H1 (cell line): ENCODE data around the gene CGNL1. TPM values are rescaled to one million over a fixed set of nuclear protein-coding genes. Genes with fewer than 3 reads are reported as not detected.

Source experiments
- ASH2L ChIP-seq: fragments of 200-600, 300-600 bp; sonication (generic); IDR thresholded peaks from one replicate; pipeline ENCODE4 v1.7.1; 2017; ENCODE audit warnings: low read length
- BCL11A ChIP-seq, 2 experiments: IDR thresholded peaks; one replicate each; pipeline ENCODE4 v1.6.1; 2011; ENCODE audit warnings: low read depth in 2 of 2, low read length in 2 of 2, mild to moderate bottlenecking in 2 of 2
- EZH2 ChIP-seq: fragments of 200-600 bp; sonication (generic); IDR thresholded peaks from 2 replicates; pipeline ENCODE4 v1.7.1; 2012; ENCODE audit warnings: low read depth, mild to moderate bottlenecking, moderate library complexity, low read length, inconsistent platforms; ENCODE audit not compliant: severe bottlenecking
- KDM4A ChIP-seq: IDR thresholded peaks from one replicate; pipeline ENCODE4 v1.7.1; 2012; ENCODE audit warnings: low read depth, mild to moderate bottlenecking, moderate library complexity, low read length, inconsistent platforms; ENCODE audit not compliant: severe bottlenecking
- NRF1 ChIP-seq: IDR thresholded peaks from 2 replicates; pipeline ENCODE4 v1.6.1; 2011; ENCODE audit warnings: mild to moderate bottlenecking, low read depth, low read length, improper control_type of control experiment
- SAP30 ChIP-seq: fragments of 300-600 bp; sonication (generic); IDR thresholded peaks from 2 replicates; pipeline ENCODE4 v1.7.1; 2012; ENCODE audit warnings: low read length, moderate library complexity, mild to moderate bottlenecking, inconsistent platforms; ENCODE audit not compliant: insufficient read depth, insufficient replicate concordance
- YY1 ChIP-seq: IDR thresholded peaks from 2 replicates; pipeline ENCODE4 v1.6.1; 2011; ENCODE audit warnings: low read depth, mild to moderate bottlenecking, low read length
- polyA plus RNA-seq, 7 experiments: library from polyadenylated mRNA; depleted of rRNA in 3 of 7; stranded (reverse) in 5 of 7; unstranded in 2 of 7; fragments of >200 nt in 5 of 7; fragments of 200-250 nt in 2 of 7; gene quantifications; 1 replicate in 5 of 7; 2 replicates in 1 of 7; 4 replicates in 1 of 7; pipeline versions ENCODE4 v1.2.1 to v1.2.3, GENCODE V29; 2011 to 2013; ENCODE audit warnings: missing spikeins in 2 of 7, mixed read lengths in 2 of 7
- total RNA-seq: library from RNA; stranded (reverse); fragmentation: NEBNext Ultra II Directional; extraction: Animal tissue kit (Norgen Biotek cat#: 25700); gene quantifications from 2 replicates; pipeline ENCODE4 v1.2.1, GENCODE V29; 2021

Gene CGNL1
- total and polyA plus RNA-seq, 2 of the 8 experiments (the other 6 are each of a cell fraction or from before 2014, with no cell fraction given), result 21.8 to 75.6 TPM

DNA sequence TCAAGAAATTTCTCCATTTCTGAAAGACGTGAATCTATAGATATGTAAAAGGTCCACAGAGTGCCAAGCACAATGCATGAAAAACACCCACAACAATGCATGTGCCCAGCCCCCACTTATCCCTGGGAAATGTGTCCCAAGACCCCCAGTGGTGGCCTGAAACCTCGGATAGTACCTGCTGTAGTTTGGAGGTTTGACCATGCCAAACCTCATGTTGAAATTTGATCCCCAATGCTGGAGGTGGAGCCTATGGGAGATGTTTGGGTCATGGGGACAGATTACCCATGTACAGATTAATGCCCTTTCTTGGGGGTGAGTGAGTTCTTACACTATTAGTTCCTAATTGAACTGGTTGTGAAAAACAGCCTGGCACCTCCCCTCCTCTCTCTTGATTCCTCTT, 194.0 kb downstream of the CGNL1 start (continued):
- TF ChIP-seq NRF1, result no peak
- no peak for TF ChIP-seq EZH2
- no peak for TF ChIP-seq ASH2L
- TF ChIP-seq BCL11A (IDR thresholded peaks at IDR 0.05; ENCODE audit: low read depth in 2 of 2, low read length in 2 of 2), result no peak
- no peak for TF ChIP-seq KDM4A
- no peak for TF ChIP-seq YY1
- no peak for TF ChIP-seq SAP30
